HFFc6 (cell line): Measurements from ENCODE around the gene EEF1AKMT2. TPM values are rescaled to one million over a fixed set of nuclear protein-coding genes. Genes with fewer than 3 reads are reported as not detected.

ENCODE experiments used
- DNase-seq: peaks from one replicate; pipeline ENCODE4 v3.0.0-alpha.2; 2018
- H3K27ac Mint-ChIP-seq: 2 replicates; pipeline ENCODE4 v1.8.0; 2020; ENCODE audit warnings: mild to moderate bottlenecking, mixed read lengths
- H3K27me3 Mint-ChIP-seq: 2 replicates; pipeline ENCODE4 v1.8.0; 2021; ENCODE audit warnings: mild to moderate bottlenecking, moderate library complexity, mixed read lengths; ENCODE audit not compliant: insufficient read depth
- H3K36me3 Mint-ChIP-seq: 2 replicates; pipeline ENCODE4 v1.8.0; 2021; ENCODE audit warnings: low read depth, mixed read lengths
- H3K4me1 Mint-ChIP-seq: 2 replicates; pipeline ENCODE4 v1.8.0; 2020; ENCODE audit warnings: low read depth, mixed read lengths
- H3K4me3 Mint-ChIP-seq: 2 replicates; pipeline ENCODE4 v1.8.0; 2020; ENCODE audit warnings: mild to moderate bottlenecking, moderate library complexity, mixed read lengths
- H3K9me3 Mint-ChIP-seq: 2 replicates; pipeline ENCODE4 v1.8.0; 2020; ENCODE audit warnings: mild to moderate bottlenecking, mixed read lengths
- total RNA-seq, 6 experiments: library from RNA; stranded (reverse); fragmentation: NEBNext Ultra II Directional; extraction: Animal tissue kit (Norgen Biotek cat#: 25700); gene quantifications; 2 replicates in 1 of 6; 3 replicates in 5 of 6; pipeline ENCODE4 v1.2.3, GENCODE V29; 2021
- TF ChIP-seq, protein P1 (sequence below): fragments of 200-600 bp; sonication (generic); IDR thresholded peaks from 2 replicates; pipeline ENCODE4 v1.5.0; 2021; ENCODE audit warnings: antibody characterized with exemption, mild to moderate bottlenecking

Gene EEF1AKMT2
- total RNA-seq, 6 experiments from 2014 or later = 15.8 to 19.5 (median 17.7) TPM

DNA sequence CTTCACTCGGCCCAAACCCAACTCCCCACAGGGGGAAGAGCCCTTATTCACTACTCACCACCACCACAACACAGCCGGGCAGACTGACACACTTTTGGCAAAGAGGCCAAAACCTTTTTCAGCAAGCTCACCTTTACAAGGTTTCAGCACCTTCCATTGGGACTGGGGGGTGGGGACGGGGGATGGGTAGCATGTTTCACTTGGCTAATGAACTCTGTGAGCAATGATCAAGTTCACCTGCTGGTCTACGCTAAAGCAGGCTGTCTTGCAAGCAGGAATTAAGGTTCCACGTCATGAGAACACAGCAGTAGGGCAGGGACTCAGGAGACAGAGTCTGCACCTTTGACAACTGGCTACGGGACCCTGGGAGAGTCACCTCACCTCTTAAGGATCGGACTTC, 54.5 kb downstream of the EEF1AKMT2 start:
- Mint-ChIP-seq H3K36me3 (peaks cover 5% of the 10 kb centered on the region; the same call in 1 of the 2 replicates), H3K4me1 (peaks cover 36% of the 10 kb centered on the region), H3K27ac (no peak overlapping the region), H3K27me3 (no peaks in the 10 kb centered on the region; the same call in 1 of the 2 replicates), H3K4me3 (no peak overlapping the region), H3K9me3 (no peaks in the 10 kb centered on the region)
- DNase-seq = no peak
- TF ChIP-seq, protein P1, sequence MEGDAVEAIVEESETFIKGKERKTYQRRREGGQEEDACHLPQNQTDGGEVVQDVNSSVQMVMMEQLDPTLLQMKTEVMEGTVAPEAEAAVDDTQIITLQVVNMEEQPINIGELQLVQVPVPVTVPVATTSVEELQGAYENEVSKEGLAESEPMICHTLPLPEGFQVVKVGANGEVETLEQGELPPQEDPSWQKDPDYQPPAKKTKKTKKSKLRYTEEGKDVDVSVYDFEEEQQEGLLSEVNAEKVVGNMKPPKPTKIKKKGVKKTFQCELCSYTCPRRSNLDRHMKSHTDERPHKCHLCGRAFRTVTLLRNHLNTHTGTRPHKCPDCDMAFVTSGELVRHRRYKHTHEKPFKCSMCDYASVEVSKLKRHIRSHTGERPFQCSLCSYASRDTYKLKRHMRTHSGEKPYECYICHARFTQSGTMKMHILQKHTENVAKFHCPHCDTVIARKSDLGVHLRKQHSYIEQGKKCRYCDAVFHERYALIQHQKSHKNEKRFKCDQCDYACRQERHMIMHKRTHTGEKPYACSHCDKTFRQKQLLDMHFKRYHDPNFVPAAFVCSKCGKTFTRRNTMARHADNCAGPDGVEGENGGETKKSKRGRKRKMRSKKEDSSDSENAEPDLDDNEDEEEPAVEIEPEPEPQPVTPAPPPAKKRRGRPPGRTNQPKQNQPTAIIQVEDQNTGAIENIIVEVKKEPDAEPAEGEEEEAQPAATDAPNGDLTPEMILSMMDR = no peak

DNA sequence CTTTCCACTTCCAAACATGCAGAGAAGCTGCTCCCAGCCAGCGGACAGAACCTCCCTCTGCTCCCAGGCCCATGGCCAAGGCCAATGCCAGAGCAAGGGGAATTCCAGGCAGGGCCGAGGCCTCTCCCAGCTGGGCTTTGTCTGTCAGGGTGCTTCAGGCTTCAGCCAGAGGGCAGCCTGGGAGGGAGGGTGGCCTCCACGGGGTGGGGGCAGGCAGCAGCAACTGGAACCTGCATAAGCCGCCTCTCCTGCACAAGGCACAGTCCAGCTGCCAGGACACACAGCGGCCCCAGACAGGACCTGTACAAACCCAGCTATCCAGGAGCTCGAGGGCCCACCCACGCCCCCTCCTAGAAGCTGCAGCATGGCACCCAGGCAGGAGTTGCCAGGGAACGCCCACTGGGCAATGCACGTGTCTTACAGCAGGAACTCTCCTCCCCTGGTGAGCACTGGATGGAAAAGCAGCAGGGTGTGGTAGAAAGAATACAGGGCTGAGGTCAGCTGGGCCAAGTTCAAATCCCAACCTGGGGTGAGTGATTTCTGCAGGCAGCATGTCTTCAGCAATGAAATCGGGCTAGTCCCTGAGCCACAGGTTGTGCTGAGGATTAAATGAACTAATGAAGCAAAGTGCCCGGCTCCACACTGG, 55.1 kb downstream of the EEF1AKMT2 start:
- no peak overlapping the region for H3K4me3 Mint-ChIP-seq
- DNase-seq = no peak
- H3K27ac Mint-ChIP-seq = no peak overlapping the region

DNA sequence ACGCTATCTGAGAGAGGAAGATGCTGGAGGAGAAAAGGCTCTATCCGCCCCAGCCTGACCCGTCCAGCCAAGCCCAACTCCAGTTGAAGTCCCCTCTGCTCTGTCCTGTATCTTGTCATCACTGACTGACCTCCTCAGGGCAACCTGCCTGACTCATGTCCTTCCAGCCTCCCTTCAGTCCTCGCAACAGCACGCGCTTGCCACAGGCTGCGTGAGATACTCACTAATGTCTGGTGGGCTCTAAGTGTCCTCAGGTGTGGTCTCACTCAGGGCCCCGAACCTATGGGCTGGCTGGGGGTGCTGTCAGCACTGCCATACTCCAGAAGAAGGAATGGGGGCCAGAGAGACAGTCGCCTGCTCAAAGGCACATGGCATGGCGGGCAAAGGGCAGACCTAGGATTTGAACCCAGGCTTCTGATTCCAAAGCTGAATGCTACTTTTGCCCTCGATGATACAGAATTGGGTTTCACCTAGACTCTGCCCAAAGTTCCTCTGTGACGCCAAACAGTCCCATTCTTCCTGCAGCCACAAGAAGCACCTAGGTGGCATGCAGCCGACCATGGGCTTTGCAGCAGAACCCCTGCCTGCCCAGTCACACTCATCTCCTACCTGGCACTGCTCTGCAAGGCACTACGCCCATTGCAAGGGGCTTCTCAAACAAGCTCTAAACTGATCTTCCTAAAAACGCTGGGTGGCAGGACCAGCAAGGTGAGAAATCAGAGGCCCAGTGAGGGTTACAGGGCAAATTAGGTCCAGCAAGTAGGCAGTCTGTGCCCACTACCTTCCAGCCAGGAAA, 56.0 kb downstream of the EEF1AKMT2 start:
- DNase-seq = no peak
- Mint-ChIP-seq H3K27me3 (no peaks in the 10 kb centered on the region; the same call in 1 of the 2 replicates), H3K9me3 (no peaks in the 10 kb centered on the region), H3K4me1 (peaks cover 23% of the 10 kb centered on the region), H3K27ac (no peak overlapping the region), H3K36me3 (peaks cover 5% of the 10 kb centered on the region; the same call in 1 of the 2 replicates), H3K4me3 (no peak overlapping the region)
- TF ChIP-seq, protein P1 = no peak

More for the DNA sequence above, 55.1 kb downstream of the EEF1AKMT2 start:
- Mint-ChIP-seq H3K9me3 (no peaks in the 10 kb centered on the region), H3K36me3 (peaks cover 5% of the 10 kb centered on the region; the same call in 1 of the 2 replicates), H3K27me3 (no peaks in the 10 kb centered on the region; the same call in 1 of the 2 replicates), H3K4me1 (peaks cover 32% of the 10 kb centered on the region)
- TF ChIP-seq, protein P1 = no peak

DNA sequence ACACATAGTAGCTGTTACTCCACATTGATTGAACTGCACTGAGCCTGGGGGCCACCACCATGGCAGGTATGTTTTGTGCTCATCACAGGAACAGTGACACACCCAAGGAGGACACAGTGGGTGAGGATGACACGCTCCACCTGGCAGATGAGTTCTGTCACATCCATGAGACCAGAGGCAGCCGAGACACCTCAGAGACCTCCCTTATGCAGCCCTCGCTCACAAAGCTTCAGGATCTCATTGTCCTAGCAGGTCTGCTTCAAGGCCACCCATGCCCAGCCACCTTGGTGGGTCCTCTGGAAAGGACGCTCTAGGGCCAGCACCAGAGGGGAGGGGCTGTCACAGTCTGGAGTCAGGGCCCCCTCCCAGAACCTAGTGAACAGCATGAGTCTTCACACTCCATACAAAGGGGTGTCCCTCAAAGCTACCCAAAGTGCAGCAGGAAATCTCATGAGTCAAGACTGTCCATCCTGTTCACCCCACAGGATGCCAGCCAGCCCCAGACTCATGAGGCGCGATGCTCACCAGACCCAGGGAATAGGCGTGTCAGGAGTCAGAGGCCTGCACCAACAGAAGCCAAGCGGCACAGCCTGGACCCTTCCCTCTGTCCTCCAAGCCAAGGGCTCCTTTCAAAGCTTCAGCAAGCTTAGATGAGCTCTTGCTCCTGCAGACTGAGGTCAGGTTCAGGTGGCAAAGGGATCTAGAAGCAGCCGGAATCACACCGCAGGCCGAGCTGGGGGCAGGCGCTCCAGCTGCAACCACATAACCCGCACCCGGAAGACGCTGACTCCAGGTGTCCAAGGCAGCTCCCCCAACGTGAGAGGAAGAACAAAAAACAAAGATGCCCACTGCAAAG, 57.1 kb downstream of the EEF1AKMT2 start:
- H3K4me1 Mint-ChIP-seq = peaks cover 11% of the 10 kb centered on the region
- no peaks in the 10 kb centered on the region for H3K27me3 Mint-ChIP-seq
- H3K36me3 Mint-ChIP-seq = peaks cover 9% of the 10 kb centered on the region
- H3K9me3 Mint-ChIP-seq = no peaks in the 10 kb centered on the region
- no peak for DNase-seq
- no peak overlapping the region for H3K4me3 Mint-ChIP-seq
- H3K27ac Mint-ChIP-seq = no peak overlapping the region
- TF ChIP-seq, protein P1 = no peak

DNA sequence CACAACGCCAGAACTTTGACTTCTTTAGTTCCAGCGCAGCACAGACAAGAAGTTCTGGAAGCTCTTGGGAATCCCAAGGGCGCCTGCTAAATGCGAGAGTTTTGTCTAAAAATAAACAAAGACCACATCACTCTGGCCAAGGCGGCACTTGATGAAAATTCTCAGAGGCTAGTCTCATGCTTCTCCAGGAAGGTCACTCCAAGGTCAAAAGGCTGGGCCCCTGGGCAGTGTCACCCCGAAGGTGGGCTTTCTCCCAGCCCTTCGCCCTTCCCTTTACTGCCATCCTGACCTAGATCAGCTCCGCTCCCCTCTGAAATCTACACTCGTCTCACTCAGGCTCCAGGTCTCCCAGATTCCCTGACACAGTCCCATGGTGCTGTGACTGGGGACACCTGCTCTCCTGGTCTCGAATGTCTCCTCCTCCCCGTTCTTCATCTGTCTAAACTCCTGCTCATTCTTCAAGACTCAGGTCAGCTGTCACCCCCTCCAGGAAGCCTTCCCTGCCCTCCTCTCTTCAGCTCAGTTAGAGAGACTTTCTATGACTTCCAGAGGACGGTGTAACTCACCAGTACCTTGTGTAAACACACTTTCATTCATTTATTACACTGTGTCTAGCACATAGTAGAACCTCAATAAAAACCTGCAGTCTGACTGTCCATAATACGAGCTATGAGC, 58.0 kb downstream of the EEF1AKMT2 start:
- Mint-ChIP-seq H3K9me3 (no peaks in the 10 kb centered on the region), H3K4me3 (no peak overlapping the region), H3K27me3 (no peaks in the 10 kb centered on the region; the same call in 1 of the 2 replicates), H3K36me3 (peaks cover 10% of the 10 kb centered on the region), H3K4me1 (peaks cover 13% of the 10 kb centered on the region), H3K27ac (no peak overlapping the region)
- no peak for DNase-seq
- TF ChIP-seq, protein P1 = no peak
